Endothelial cell of umbilical vein (primary cell): ENCODE results near the gene PXN. TPM values are rescaled to one million over a fixed set of nuclear protein-coding genes. Genes with fewer than 3 reads are reported as not detected.

Experiments
- BruUV-seq: library from RNA; stranded (reverse); fragments of 400-500 nt; replicated peaks from 2 replicates; lab custom pipeline; 2021; lab: Mats Ljungman, UMichigan
- CTCF ChIA-PET: fragments of 300-600, 350-600 bp; sonication (Branson Sonifier 250); formaldehyde crosslinking; loops from one replicate; lab custom pipeline; 2021; ENCODE audit warnings: antibody characterized with exemption, inconsistent platforms; lab: Charles Lee
- POLR2A ChIA-PET: fragments of 300-600, 350-600 bp; sonication (Branson Sonifier 250); formaldehyde crosslinking; loops from one replicate; lab custom pipeline; 2021; ENCODE audit warnings: antibody characterized with exemption, inconsistent platforms; lab: Charles Lee
- DNase-seq: peaks from one replicate; pipeline ENCODE4 v3.0.0-alpha.2; 2011; ENCODE audit warnings: low read depth, low spot score
- FAIRE-seq: peaks from 2 replicates; lab custom pipeline; 2011; peaks lifted over from hg19 to GRCh38; lab: Jason Lieb, UNC
- H2AFZ ChIP-seq: 2 replicates; pipeline ENCODE4 v1.6.0; 2012; ENCODE audit warnings: low read depth, low read length, control low read depth, inconsistent platforms
- H3K27ac ChIP-seq: 2 replicates; pipeline ENCODE4 v1.5.1; 2011; ENCODE audit warnings: low read depth, mild to moderate bottlenecking, control low read depth, low read length, moderate library complexity; ENCODE audit not compliant: insufficient read depth
- H3K27me3 ChIP-seq, 2 experiments: 2 replicates each; pipeline versions ENCODE4 v1.6.0 to v1.6.1; 2011; ENCODE audit warnings: low read length in 2 of 2, mixed read lengths in 1 of 2; ENCODE audit not compliant: control insufficient read depth in 2 of 2, insufficient read depth in 2 of 2
- H3K36me3 ChIP-seq, 2 experiments: 2 replicates in 1 of 2; 3 replicates in 1 of 2; pipeline ENCODE4 v1.5.1; 2011; ENCODE audit warnings: low read length in 2 of 2, mild to moderate bottlenecking in 1 of 2, moderate library complexity in 1 of 2; ENCODE audit not compliant: control insufficient read depth in 2 of 2, insufficient read depth in 2 of 2; ENCODE audit errors: extremely low read depth in 1 of 2
- H3K4me1 ChIP-seq: 3 replicates; pipeline ENCODE4 v1.5.1; 2011; ENCODE audit warnings: mild to moderate bottlenecking, low read length; ENCODE audit not compliant: control insufficient read depth, insufficient read depth; ENCODE audit errors: extremely low read depth
- H3K4me2 ChIP-seq: 2 replicates; pipeline ENCODE4 v1.6.1; 2011; ENCODE audit warnings: low read length, control low read depth, mixed read lengths; ENCODE audit not compliant: insufficient read depth
- H3K4me3 ChIP-seq, 3 experiments: fragments of 200-600 bp in 1 of 3; sonication (generic), shearing (Covaris generic) in 1 of 3; replicated peaks in 1 of 3; 2 replicates each; pipeline ENCODE4 v1.5.1; 2011 to 2016; ENCODE audit warnings: control low read depth in 3 of 3, low read length in 3 of 3, mild to moderate bottlenecking in 2 of 3, inconsistent platforms in 1 of 3, low read depth in 1 of 3, moderate library complexity in 1 of 3; ENCODE audit not compliant: insufficient read depth in 1 of 3
- H3K79me2 ChIP-seq: 2 replicates; pipeline ENCODE4 v1.6.0; 2012; ENCODE audit warnings: low read length, inconsistent platforms; ENCODE audit not compliant: control insufficient read depth, insufficient read depth
- H3K9ac ChIP-seq: replicated peaks from 2 replicates; pipeline ENCODE3; 2011; ENCODE audit warnings: low read length, control low read depth; ENCODE audit not compliant: insufficient read depth; ENCODE audit errors: extremely low read depth
- H3K9me1 ChIP-seq: replicated peaks from 3 replicates; pipeline ENCODE4 v1.6.0; 2011; ENCODE audit warnings: mild to moderate bottlenecking, low read length; ENCODE audit not compliant: control insufficient read depth, insufficient read depth; ENCODE audit errors: extremely low read depth
- H3K9me3 ChIP-seq: replicated peaks from 2 replicates; pipeline ENCODE4 v1.5.1; 2012; ENCODE audit warnings: low read length, inconsistent platforms; ENCODE audit not compliant: control insufficient read depth, insufficient read depth
- H4K20me1 ChIP-seq: replicated peaks from 2 replicates; pipeline ENCODE3; 2011; ENCODE audit warnings: mild to moderate bottlenecking, low read length; ENCODE audit not compliant: control insufficient read depth, insufficient read depth; ENCODE audit errors: extremely low read depth
- EZH2 ChIP-seq: IDR thresholded peaks from 2 replicates; pipeline ENCODE4 v1.6.1; 2012; ENCODE audit warnings: borderline replicate concordance, low read depth, mild to moderate bottlenecking, moderate library complexity, low read length, inconsistent platforms; ENCODE audit not compliant: severe bottlenecking
- FOS ChIP-seq: IDR thresholded peaks from 2 replicates; pipeline ENCODE4 v1.6.1; 2011; ENCODE audit warnings: mild to moderate bottlenecking, low read length, moderate library complexity, borderline replicate concordance; ENCODE audit not compliant: insufficient read depth
- GATA2 ChIP-seq: IDR thresholded peaks from 2 replicates; pipeline ENCODE4 v1.7.0; 2011; ENCODE audit warnings: low read depth, mild to moderate bottlenecking, moderate library complexity, mixed read lengths, low read length; ENCODE audit not compliant: insufficient read length, insufficient read depth
- JUN ChIP-seq: IDR thresholded peaks from 2 replicates; pipeline ENCODE4 v1.6.1; 2011; ENCODE audit warnings: borderline replicate concordance, low read depth; ENCODE audit not compliant: insufficient read length, insufficient read depth
- MYC ChIP-seq: IDR thresholded peaks from one replicate; pipeline ENCODE4 v1.6.1; 2011; ENCODE audit warnings: mild to moderate bottlenecking, low read depth, low read length
- POLR2A ChIP-seq: IDR thresholded peaks from 2 replicates; pipeline ENCODE4 v1.6.1; 2012; ENCODE audit warnings: low read depth, mild to moderate bottlenecking, control low read depth, low read length
- POLR2AphosphoS5 ChIP-seq: IDR thresholded peaks from 2 replicates; pipeline ENCODE4 v1.6.1; 2012; ENCODE audit warnings: low read depth, mild to moderate bottlenecking, control low read depth, low read length, moderate library complexity; ENCODE audit not compliant: insufficient read depth
- dilution Hi-C: fragments of 300-500 bp; cut with MboI; formaldehyde crosslinking; loops from one replicate; pipeline ENCODE4 v1.15.0; 2019; ENCODE audit warnings: low sequenced_read_pairs; ENCODE audit not compliant: extremely low pct_ligation_motif_present
- intact Hi-C: fragments of 100-400 bp; cut with micrococcal nuclease; formaldehyde crosslinking; loops from one replicate; pipeline ENCODE4 v1.10.0; 2022
- polyA plus RNA-seq, 4 experiments: library from polyadenylated mRNA; depleted of rRNA in 3 of 4; stranded (reverse) in 3 of 4; unstranded in 1 of 4; fragments of >200 nt; gene quantifications; 2 replicates each; pipeline versions ENCODE4 v1.2.1 to v1.2.3, GENCODE V29; 2011 to 2012; ENCODE audit warnings: missing spikeins in 1 of 4
- total RNA-seq: library from RNA; stranded (reverse); gene quantifications from 2 replicates; pipeline ENCODE4 v1.2.3, GENCODE V29; 2021

The PXN gene
- total and polyA plus RNA-seq, 2 donors (not counting 3 experiments of a cell fraction or from before 2014, with no cell fraction given) = 132 to 258 TPM

- intact Hi-C loops (no loop called here), dilution Hi-C loops (no loop called here)
- Histone ChIP-seq H3K9me1 (no peaks in the 10 kb centered on the region), H3K36me3 (peaks cover 0 to 13% of the 10 kb centered on the region in 2 experiments), H3K9ac (no peak overlapping the region), H3K27ac (no peak overlapping the region), H3K4me1 (peaks cover 5% of the 10 kb centered on the region), H3K4me2 (no peak overlapping the region), H2AFZ (no peak overlapping the region), H3K9me3 (no peaks in the 10 kb centered on the region), H3K27me3 (no peaks in the 10 kb centered on the region), H4K20me1 (no peaks in the 10 kb centered on the region), H3K79me2 (no peaks in the 10 kb centered on the region), H3K4me3 (no peak overlapping the region)
- BruUV-seq = no TSS peak
- no peak for DNase-seq
- ChIA-PET CTCF (no interaction called here), POLR2A (interaction anchor here (2.0 kb wide), 1 partner anchor 85 kb away, joined by 5 read pairs; the partner anchor contains the start of gene RNU4-2)
- FAIRE-seq = no peak
- no peak for TF ChIP-seq JUN
- TF ChIP-seq MYC = no peak
- TF ChIP-seq GATA2 = no peak
- TF ChIP-seq POLR2A = no peak
- TF ChIP-seq EZH2 = no peak
- no peak for TF ChIP-seq POLR2AphosphoS5
Observed at GRCh38 chr12:120206228-120206627, 59.3 kb downstream of the PXN start.

- BruUV-seq = no TSS peak
- dilution Hi-C loops = no loop called here
- CTCF ChIA-PET = interaction anchor here (1.1 to 1.6 kb wide), 4 partner anchors 24 to 98 kb away, joined by 3 to 9 read pairs (median 4); partner anchors contain the start of genes PXN and SIRT4
Observed at GRCh38 chr12:120204171-120204570, 61.4 kb downstream of the PXN start.

More at GRCh38 chr12:120204171-120204570, 61.4 kb downstream of the PXN start:
- H3K36me3 ChIP-seq = peaks cover 0 to under 1% of the 10 kb centered on the region in 2 experiments
- FAIRE-seq (no peak), DNase-seq (no peak)
- no peak overlapping the region for H3K27ac ChIP-seq
- H3K27me3 ChIP-seq = no peaks in the 10 kb centered on the region
- H3K9me3 ChIP-seq = no peaks in the 10 kb centered on the region
- POLR2A ChIA-PET = interaction anchor here (1.6 kb wide), 1 partner anchor 87 kb away, joined by 5 read pairs; the partner anchor contains the start of gene RNU4-2
- TF ChIP-seq POLR2AphosphoS5 (no peak), GATA2 (no peak), EZH2 (no peak), JUN (no peak), MYC (no peak), FOS (no peak)
- no peak overlapping the region for H3K4me3 ChIP-seq
- intact Hi-C loops = no loop called here
- peaks cover 17% of the 10 kb centered on the region for H3K79me2 ChIP-seq
- H4K20me1 ChIP-seq = peaks cover 3% of the 10 kb centered on the region
- no peak overlapping the region for H3K4me2 ChIP-seq
- H3K9ac ChIP-seq = no peak overlapping the region
- peaks cover 11% of the 10 kb centered on the region for H3K4me1 ChIP-seq
- no peak overlapping the region for H2AFZ ChIP-seq
- no peaks in the 10 kb centered on the region for H3K9me1 ChIP-seq
